Spleen (tissue), 11 donors: ENCODE data around the gene RAB3GAP1. TPM values are rescaled to one million over a fixed set of nuclear protein-coding genes. Genes with fewer than 3 reads are reported as not detected.

Source experiments
- DNase-seq: peaks from one replicate; pipeline ENCODE4 v3.0.0-alpha.2; 2020
- H3K27ac ChIP-seq, 8 donors: fragments of 200-600 bp; sonication (generic) in 7 of 8; 1 replicate in 4 of 8; 2 replicates in 4 of 8; pipeline versions ENCODE4 v1.5.0 to v1.8.0; 2016 to 2021; ENCODE audit warnings: inconsistent platforms in 4 of 8, mild to moderate bottlenecking in 4 of 8, moderate library complexity in 1 of 8
- H3K27me3 ChIP-seq, 7 donors: fragments of 200-600 bp; sonication (generic) in 6 of 7; replicated peaks in 1 of 7; 1 replicate in 4 of 7; 2 replicates in 3 of 7; pipeline versions ENCODE4 v1.5.0 to v1.8.0; 2016 to 2021; ENCODE audit warnings: inconsistent platforms in 3 of 7, mild to moderate bottlenecking in 1 of 7
- H3K36me3 ChIP-seq, 6 donors: fragments of 200-600 bp; sonication (generic) in 5 of 6; 1 replicate in 4 of 6; 2 replicates in 2 of 6; pipeline versions ENCODE4 v1.5.0 to v1.8.0; 2016 to 2021; ENCODE audit warnings: inconsistent platforms in 2 of 6
- H3K4me1 ChIP-seq, 6 donors: fragments of 200-600 bp; sonication (generic) in 5 of 6; 1 replicate in 3 of 6; 2 replicates in 3 of 6; pipeline versions ENCODE4 v1.5.0 to v1.8.0; 2016 to 2021; ENCODE audit warnings: inconsistent platforms in 3 of 6
- H3K4me3 ChIP-seq, 8 donors: fragments of 200-600 bp; sonication (generic) in 7 of 8; 1 replicate in 4 of 8; 2 replicates in 4 of 8; pipeline versions ENCODE4 v1.5.0 to v1.8.0; 2016 to 2021; ENCODE audit warnings: inconsistent platforms in 4 of 8, mild to moderate bottlenecking in 4 of 8, moderate library complexity in 2 of 8
- H3K9me3 ChIP-seq, 8 donors: fragments of 200-600 bp; sonication (generic) in 7 of 8; 1 replicate in 4 of 8; 2 replicates in 4 of 8; pipeline versions ENCODE4 v1.5.0 to v1.8.0; 2016 to 2021; ENCODE audit warnings: inconsistent platforms in 4 of 8
- CTCF ChIP-seq, 11 experiments: fragments of 200-600 bp in 7 of 11; fragments of 450-650 bp in 4 of 11; sonication (generic) in 4 of 11; IDR thresholded peaks in 8 of 11; conservative IDR thresholded peaks in 3 of 11; 1 replicate in 7 of 11; 2 replicates in 4 of 11; pipeline versions ENCODE4 v1.4.0 to v1.8.0; 2016 to 2021; ENCODE audit warnings: antibody characterized with exemption in 11 of 11, inconsistent platforms in 4 of 11, mild to moderate bottlenecking in 1 of 11
- POLR2A ChIP-seq, 3 donors: fragments of 450-650 bp; IDR thresholded peaks; one replicate each; pipeline ENCODE4 v1.5.1; 2017; ENCODE audit warnings: antibody characterized with exemption in 3 of 3, mild to moderate bottlenecking in 1 of 3
- POLR2AphosphoS5 ChIP-seq, 3 donors: sonication (generic); formaldehyde crosslinking; IDR thresholded peaks; one replicate each; pipeline ENCODE4 v1.5.1; 2017; ENCODE audit warnings: antibody characterized with exemption in 3 of 3
- WGBS, 5 donors: extraction: QIAGEN DNeasy Blood & Tissue Kit in 3 of 5; methylation state at CpG; one replicate each; pipeline versions ENCODE4 v1.1.5 to v1.1.7; 2013 to 2018; 5-methylcytosine and 5-hydroxymethylcytosine counted together
- intact Hi-C: fragments of 100-400 bp; cut with DNase I; formaldehyde crosslinking; loops from one replicate; pipeline ENCODE4 v1.15.0; 2023; ENCODE audit warnings: low total_unique reads
- polyA plus RNA-seq, 3 donors: library from polyadenylated mRNA; stranded (reverse); fragments of 200-250 nt; gene quantifications; one replicate each; pipeline ENCODE4 v1.2.1, GENCODE V29; 2013
- total RNA-seq, 7 donors: library from RNA; depleted of rRNA in 3 of 7; stranded (reverse); fragments of >200 nt in 3 of 7; fragmentation: NEBNext Ultra II Directional in 4 of 7; extraction: Animal tissue kit (Norgen Biotek cat#: 25700) in 4 of 7; gene quantifications; one replicate each; pipeline versions ENCODE4 v1.1.0 to v1.2.1, GENCODE V29; 2016 to 2021
- donor health status: healthy with polysubstance abuse.
- donor health status: DM: no; HTN: no; CAD: no; lungs with moderate emphysema.
- donor health status: DM: no; HTN: no; CAD: no.
- donor health status: Bipolar disorder and iron deficiency.
- donor health status: healthy.
- donor health status: DM: no; HTN: no; CAD: no.
- donor health status: DM: yes; HTN: yes; CAD: no.

RAB3GAP1 gene
- total and polyA plus RNA-seq, 10 donors: 11.2 to 49.5 (median 38.9) TPM

- no peak for DNase-seq
- Histone ChIP-seq H3K27me3 (peaks cover 0 to 4% (median 0%) of the 10 kb centered on the region in 7 donors), H3K27ac (no peak overlapping the region), H3K9me3 (peaks cover 0 to 5% (median 0%) of the 10 kb centered on the region in 8 donors), H3K36me3 (no peaks in the 10 kb centered on the region), H3K4me1 (no peaks in the 10 kb centered on the region), H3K4me3 (no peak overlapping the region)
- intact Hi-C loops: no loop called here
- WGBS, 5 donors: 69 to 85% (median 79%) methylated on average over 10 of the region's 10 CpGs
- TF ChIP-seq POLR2A (IDR thresholded peaks at IDR 0.05): no peak
- no peak for TF ChIP-seq CTCF (IDR thresholded peaks at IDR 0.05 in 8 of 11, conservative IDR thresholded peaks at IDR 0.05 in 3 of 11)
- TF ChIP-seq POLR2AphosphoS5 (IDR thresholded peaks at IDR 0.05): no peak
Observed at GRCh38 chr2:135022952-135023880, 28.9 kb upstream of the RAB3GAP1 start.

DNA sequence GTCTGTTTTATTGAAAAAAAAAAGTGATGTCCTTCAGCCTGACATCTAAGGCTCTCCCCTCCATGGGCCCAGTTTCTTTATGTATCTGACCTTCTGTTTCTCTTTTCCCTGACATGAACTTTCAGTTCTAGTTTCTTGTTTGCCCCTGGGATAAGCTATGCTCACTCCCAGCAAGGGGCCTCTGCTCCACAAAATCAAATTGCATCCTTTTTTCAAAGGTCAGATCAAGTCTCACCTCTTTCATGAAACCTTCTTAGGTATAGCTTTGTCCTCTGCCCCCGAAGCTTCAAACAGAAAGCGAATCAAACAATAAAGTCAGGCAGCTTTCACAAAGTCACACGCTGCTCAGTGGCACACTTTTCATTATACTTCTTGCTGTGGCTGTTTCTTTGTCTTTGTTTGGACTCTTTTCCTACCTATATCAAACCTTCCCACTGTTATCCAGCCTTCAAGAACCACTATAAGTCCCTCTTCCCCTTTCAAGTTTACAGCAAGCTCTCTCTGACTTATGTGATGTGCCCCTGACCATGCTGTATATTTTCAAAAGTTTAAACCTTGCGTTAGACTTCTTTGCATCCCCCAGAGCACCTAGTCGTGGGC lies 28.1 kb upstream of the RAB3GAP1 start:
- H3K36me3 ChIP-seq: no peaks in the 10 kb centered on the region
- H3K27me3 ChIP-seq: peaks cover 0 to 5% (median 0%) of the 10 kb centered on the region in 7 donors
- no peak overlapping the region for H3K27ac ChIP-seq
- intact Hi-C loops: no loop called here
- no peak overlapping the region for H3K4me3 ChIP-seq
- TF ChIP-seq POLR2A (IDR thresholded peaks at IDR 0.05) (no peak), CTCF (IDR thresholded peaks at IDR 0.05 in 8 of 11, conservative IDR thresholded peaks at IDR 0.05 in 3 of 11) (no peak), POLR2AphosphoS5 (IDR thresholded peaks at IDR 0.05) (no peak)
- no peak for DNase-seq
- H3K9me3 ChIP-seq: peaks cover 0 to 5% (median 0%) of the 10 kb centered on the region in 8 donors
- H3K4me1 ChIP-seq: no peaks in the 10 kb centered on the region
- WGBS, 5 donors: 87 to 91% (median 89%) methylated on average over 5 of the region's 5 CpGs

DNA sequence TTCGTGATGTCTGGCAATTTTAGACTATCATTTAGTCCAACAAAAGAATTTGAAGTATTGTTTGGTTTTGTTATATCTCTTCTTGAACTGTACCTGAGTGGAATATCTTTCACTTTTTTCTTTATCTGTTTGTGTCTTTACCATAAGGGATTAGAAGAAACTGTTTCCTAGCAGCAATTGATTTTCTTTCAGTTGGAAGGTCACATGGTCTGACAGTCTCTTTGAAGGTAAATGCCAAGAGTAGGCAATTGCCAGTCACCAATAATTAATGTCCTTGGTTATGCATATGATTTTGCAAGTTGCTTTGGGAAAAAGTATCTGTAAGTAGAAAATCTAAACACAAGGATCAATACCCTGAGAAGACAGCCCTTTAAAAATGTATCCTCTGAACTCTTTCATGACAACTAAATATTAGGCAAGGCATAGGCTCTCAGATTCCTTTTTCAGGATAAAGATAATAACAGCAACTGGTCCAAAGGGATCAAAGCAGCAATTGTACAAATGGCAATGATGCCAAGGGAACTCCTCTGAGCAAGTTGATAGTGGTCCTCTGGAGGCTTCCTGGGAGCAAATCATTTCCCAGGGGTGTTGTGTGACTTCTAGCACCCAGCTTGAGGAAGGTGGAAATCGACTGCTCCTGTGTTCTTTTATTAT lies 22.5 kb upstream of the RAB3GAP1 start:
- H3K36me3 ChIP-seq: no peaks in the 10 kb centered on the region
- no peaks in the 10 kb centered on the region for H3K4me1 ChIP-seq
- DNase-seq: no peak
- no peak overlapping the region for H3K4me3 ChIP-seq
- peaks cover 0 to 5% (median 0%) of the 10 kb centered on the region in 7 donors for H3K27me3 ChIP-seq
- H3K27ac ChIP-seq: no peak overlapping the region
- WGBS, 5 donors: 72 to 80% (median 77%) methylated on average over 2 of the region's 2 CpGs
- no peaks in the 10 kb centered on the region for H3K9me3 ChIP-seq
- intact Hi-C loops: no loop called here
- TF ChIP-seq POLR2AphosphoS5 (IDR thresholded peaks at IDR 0.05) (no peak), POLR2A (IDR thresholded peaks at IDR 0.05) (no peak), CTCF (IDR thresholded peaks at IDR 0.05 in 8 of 11, conservative IDR thresholded peaks at IDR 0.05 in 3 of 11) (no peak)
